GM21515 (cell line): ENCODE measurements around the gene POLN.
"Not testable (repeated sequence)": the region's sequence is repeated elsewhere in the genome, so short reads cannot be mapped to it uniquely, and the experiment has no call there.

Experiments used
- ATAC-seq: cut with Tn5 transposase; IDR thresholded peaks from one replicate; pipeline ENCODE4 v1.9.1; 2021; ENCODE audit not compliant: unreplicated experiment

The POLN gene

DNA sequence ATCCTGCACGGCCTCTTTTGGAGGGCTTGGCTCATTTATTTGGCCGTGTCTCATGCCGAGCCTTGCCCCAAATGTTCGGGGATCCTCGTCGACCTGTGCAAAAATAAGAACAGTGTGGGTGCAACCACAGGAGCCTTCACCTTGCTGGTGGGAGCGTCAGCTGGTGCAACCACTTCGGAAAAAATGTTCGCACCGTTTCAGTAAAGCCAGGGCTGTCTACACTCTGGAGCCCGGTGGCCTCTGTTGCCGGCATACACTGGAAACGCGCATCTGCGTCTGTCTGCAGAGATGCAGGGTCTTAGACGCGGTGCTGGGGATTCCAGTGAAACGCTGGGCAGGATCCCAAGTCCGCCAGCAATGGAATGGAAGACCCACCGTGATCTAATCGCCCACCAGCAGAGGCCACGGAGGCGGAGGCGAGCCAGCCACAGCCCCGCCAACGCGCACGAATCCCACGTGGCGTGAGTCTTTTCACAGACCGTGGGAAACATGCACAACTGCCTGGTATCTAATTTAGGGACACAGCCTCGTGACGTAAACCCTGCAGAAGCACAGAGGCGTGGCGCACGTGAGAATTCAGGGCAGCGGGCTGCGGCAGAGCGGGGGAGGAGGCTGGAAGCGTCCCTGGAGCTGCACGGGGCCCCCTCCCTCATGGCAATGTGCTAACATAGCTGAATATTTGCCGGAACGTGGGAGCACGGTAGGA, 33.8 kb upstream of the POLN start:
- ATAC-seq = no peak

DNA sequence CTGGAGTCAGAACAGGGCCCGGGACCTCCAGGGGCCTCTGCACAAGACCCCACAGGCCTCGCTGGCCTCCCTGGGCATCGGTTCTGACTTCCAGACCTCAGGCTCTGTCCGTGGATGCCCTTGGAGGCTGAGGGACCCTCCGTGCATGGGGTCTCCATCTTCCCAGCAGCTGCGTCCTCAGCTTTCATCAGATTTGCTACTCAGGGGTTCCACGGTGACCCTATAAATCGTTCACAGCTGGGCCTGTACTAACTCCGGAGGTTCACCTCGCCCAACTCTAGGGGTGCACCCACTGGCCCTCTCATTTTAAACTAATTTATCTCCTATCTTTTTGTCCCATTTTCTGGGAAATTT, 33.1 kb upstream of the POLN start:
- not testable (repeated sequence) for ATAC-seq

DNA sequence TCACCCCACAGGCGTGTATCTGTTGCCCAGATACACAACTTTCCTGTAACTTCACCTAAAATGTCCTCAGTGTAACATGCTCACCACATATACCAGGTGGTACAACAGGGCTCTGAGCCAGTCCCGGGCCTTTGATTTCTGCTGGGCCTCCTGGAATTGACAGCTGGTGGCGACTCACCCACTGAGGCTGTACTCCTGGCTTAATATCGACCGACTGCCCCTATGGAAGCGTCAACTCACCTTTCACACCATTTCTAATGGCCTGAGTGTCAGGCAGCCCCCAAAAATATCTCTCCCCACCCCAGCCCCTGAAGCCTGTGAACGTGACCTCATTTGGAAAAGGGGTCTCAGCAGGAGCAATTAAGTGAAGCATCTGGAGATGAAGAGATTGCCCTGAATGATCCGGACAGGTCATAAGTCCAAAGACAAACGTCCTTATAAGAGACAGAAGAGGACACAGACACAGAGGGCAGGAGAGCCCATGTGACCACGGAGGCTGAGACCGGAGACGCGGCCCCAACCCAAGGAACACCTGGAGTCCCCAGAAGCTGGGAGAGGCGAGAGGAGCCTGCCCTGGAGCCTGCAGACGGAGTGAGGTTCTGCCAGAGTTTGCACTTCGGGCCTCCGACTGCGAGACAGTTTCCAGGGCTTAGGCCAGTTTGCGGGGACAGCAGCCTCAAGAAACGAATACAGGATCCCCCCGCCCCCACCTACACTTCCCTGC, 32.6 kb upstream of the POLN start:
- ATAC-seq = no peak

DNA sequence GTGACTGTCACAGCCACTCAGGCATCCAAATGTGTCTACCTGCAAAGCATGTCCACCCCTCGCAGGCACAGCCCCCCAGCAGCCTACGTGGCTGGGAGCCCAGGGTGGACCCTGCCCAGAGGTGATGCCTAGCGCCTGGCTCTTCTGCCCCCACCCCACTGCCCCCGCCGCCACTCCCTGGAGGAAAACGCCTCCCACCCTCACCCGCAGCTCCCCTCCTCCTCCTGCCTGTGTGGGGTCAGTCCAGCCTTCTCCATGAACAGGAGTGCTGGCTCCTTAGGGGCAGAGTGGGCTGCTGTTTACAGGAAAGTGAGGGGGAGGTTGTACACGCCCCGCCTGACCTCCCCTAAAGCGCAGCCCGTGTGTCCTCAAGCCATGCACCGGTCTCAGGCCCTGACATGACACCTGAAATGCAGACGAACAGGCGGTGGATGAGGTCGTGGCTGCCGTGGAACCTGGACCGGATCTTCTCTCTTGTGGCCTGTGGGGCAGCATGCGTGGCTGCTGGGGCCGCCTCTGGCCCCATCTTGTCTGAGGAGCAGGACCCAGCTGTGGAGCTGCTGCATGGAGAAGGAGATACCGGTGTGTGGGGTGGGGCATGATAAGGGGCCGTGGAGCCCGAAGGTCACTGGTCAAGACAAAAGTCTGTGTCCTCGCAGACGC, 31.9 kb upstream of the POLN start:
- ATAC-seq = no peak

DNA sequence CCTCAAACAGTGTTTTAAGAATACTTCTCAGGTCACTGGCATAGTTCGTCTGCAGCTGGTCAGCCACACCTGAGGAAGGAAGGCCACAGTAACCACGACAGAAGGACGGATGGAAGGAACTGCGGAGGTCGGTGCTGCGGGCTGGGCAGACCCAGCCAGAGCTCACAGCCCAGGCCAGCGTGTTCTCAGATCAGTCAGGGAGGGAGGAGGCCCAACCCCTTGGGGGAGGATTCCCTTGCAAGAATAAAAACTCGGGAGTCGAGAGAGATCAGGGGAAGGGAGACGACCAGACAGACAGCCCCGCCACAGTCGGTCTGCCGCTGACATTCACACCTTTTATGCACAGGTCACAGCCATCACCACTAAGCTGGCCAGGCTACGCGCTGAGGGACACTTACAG, 31.3 kb upstream of the POLN start:
- no peak for ATAC-seq

DNA sequence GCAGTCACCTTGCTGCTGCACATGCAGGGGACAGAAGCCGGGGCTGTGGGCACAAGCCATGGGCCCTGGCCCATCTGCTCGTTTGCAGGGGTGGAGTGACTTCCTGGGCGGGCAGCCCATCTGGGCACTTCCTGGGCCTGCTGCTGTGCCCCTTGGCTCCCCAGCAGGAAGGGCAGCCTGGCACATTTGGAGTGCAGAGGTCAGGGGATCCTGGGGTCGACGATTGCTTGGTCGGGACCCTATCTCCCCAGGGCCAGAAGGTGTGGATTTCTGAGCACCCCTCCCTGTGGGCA, 30.9 kb upstream of the POLN start:
- ATAC-seq = no peak

DNA sequence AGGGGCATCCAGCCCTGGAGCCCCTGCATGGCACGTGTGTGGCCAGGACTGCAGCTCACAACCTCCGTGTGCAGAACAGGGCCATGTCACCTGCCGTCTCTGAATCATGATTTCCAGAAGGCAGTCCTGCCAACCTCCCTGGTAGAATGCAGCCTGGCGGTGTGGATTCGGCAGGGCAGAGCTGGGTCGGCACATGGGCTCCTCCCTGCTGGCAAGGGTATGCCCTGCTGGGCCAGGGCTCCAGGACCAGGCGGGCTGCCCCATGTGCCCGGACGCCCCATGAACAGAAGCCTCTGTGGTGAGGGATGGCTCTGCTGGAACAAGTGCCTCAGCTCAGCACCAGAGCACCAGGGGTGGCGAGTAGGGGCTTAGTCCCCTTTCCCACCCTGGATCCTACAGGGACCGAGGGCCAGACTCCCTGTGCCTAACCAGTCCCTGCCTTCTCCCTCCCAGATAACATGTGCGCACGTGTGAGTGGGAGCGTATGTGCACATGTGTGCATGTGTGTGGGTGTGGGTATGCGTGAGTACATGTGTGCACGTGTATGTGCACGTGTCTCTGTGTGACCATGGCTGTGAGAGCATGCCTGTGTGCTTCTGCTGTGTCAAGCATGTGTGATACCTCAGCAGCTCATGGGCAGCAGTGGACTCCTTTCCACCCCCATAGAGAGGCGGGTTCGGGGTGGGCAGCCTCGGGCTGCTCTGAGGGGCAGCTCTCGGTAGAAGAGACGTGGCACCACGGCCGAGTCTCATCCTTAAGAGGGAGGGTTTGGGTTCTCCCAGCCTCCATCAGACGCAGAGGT, 30.3 kb upstream of the POLN start:
- ATAC-seq = no peak

DNA sequence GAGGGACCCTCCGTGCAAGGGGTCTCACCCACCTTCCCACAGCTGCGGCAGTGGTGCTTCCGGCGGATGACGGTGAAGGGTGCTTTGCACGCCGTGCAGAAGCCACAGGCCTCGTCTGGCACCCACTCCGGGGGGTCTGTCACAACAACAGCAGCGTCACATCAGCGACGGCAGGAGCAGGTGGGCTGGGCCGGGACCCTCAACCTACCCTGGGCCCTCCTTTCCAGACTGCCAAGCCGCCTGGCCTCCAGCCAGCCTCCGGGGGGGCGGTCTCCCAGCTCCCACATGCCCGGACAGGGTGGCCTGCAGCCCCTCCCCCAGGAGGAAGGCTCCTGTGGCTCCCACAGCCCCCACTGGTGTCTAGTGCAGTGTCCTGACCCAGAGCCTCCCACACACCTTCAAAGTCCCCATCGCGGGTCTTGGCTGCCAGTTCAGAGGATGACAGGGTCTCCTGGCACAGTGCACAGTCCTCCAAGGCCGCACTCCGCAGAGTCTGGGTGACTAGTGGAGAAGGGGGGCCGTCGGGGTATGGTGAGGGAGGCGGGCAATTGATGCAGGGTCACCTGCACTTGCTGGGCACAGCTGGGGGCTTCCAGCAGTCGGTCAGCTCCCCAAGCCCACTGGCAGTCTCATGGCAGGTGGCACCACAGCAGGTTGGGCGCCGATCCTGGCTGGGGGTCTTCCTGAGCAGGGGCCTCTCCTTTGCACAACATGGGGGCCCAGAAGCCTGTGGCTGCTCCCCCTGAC, 29.5 kb upstream of the POLN start:
- no peak for ATAC-seq

DNA sequence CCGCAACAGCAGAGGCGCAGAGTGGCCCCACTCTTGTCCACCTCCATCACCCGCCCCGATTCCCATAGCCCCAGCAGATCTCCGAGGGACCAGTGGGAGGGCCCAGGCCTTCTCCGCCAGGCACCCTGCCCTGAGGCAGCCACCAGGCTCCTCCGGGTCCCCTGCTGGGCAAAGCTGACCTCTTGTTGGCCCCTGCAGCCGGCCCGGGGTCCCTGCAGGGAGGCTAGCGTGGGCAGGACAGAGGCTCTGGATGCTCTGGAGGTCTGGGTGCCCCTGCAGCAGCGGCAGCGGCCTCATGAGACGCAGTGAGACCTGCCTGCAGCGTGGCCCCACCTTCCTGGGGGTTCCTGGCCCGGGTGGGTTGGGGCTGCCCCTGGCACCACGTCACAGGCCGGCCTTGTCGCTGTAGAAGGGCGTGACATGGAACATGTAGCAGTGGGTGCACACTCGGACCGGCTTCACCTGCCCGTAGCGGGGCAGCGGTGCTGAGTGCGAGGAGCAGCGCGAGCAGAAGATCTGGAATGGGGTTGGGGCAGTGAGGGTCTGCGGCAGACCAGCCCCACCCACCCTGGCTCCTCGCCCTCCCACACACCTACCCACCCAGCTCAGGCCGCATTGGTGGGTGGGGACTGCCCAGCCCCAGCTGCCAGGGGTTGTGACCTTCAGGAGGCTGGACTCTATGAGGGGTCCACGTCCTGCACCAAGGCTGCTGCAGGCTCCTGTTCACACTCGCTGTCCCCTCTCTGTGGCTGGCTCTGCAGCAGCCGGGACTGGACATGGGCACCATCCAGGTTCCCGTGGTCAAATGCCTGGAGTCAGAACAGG, 28.6 kb upstream of the POLN start:
- no peak for ATAC-seq

DNA sequence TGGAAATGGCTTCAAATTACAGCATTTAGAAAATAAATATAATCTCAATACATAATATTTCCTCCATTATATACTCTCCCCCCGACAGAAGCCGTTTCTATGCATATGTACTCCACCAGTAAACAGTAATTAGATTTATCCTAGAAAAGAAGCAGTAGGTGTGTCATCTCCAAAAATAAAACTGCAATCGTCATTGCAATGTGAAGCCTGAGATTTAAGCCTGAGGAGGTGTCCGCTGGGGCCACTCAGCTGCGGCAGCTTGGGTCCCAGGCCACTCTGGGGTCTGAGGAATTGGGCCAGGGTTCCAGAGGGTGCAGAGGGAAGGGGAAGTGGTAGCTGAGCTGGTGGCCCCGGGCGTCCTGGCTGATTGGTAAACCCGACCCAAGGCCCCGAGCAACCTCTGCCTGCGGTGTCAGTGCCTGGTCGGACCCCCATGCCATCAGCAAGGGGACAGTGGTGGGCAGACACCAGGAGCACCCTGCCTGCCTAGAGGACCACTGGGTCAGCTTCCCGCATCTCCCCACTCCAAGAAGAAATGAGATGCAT, 27.8 kb upstream of the POLN start:
- ATAC-seq = no peak

DNA sequence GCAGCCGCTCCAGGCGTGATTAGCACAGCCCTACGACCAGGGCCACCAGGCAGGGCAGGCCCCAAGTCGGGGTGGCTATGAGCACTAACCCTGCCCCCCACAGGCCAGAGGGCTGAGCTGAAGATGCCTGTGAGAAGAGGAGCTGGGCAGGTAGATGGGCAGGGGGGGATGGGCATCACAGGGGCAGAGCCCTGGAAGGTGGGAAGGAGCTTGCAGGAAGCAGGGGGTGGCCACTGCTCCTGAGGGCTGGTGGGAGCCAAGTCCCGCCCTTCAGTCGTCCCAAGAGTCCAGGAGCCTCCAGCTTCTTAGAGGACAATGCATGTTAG, 27.2 kb upstream of the POLN start:
- ATAC-seq = no peak

DNA sequence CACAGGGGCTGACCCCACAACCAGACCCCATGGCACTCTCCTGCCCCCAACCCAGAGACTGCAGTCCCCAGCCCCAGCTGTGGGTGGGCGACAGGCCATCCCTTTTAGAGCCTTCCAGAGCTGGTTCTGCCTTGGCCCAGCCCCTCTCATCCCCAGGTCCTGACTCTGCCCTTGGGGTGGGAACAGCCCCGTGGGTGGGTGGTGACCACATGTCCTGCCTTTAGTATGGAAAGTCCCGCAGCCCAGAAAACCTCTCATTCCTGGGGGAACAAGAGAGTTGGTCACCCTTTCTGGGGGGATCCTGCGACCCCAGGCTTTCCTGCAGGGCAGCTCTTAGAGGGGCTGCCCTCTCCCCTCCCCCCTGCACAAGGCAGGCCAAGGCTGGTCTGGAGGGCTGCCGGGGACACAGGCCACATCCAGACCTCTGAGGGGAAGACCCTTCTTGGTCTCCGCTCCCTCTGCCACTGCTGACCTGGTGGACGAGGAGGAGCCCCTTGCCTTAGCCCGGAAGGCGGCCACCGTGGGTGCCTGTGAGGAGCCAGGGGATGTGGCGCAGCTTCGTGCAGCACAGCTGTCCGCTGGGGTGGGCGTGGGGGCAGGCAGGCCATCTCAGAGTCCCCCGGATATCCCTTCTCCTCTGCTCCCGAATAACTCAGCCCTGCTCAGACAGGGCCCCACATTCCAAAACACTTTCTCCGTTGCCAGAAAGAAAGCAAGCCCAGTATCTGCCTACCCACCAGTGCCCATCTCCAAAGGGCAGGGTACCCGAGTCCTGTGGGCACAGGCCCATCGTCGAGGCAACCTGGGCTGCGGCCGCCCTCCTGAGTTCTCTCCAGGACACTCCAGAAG, 26.7 kb upstream of the POLN start:
- ATAC-seq = no peak

DNA sequence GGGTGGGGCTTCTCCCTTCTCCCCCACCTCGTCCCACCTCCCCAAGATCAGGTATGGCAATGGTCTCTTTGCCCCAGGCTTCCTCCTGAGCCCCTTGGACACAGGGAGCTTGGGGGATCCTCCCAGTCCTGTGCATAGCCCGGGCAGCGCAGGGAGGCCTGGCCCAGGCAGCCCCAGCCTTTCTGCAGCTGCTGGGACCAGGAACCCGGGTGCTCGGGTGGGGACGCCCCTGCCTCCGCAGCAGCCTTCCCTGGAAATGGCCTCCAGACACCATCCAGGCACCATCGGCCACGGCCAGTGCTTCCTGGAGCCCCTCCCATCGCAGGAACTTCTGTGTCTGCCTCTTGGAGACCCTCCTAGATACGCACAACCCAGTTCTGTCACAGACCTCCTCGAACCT, 25.9 kb upstream of the POLN start:
- no peak for ATAC-seq

DNA sequence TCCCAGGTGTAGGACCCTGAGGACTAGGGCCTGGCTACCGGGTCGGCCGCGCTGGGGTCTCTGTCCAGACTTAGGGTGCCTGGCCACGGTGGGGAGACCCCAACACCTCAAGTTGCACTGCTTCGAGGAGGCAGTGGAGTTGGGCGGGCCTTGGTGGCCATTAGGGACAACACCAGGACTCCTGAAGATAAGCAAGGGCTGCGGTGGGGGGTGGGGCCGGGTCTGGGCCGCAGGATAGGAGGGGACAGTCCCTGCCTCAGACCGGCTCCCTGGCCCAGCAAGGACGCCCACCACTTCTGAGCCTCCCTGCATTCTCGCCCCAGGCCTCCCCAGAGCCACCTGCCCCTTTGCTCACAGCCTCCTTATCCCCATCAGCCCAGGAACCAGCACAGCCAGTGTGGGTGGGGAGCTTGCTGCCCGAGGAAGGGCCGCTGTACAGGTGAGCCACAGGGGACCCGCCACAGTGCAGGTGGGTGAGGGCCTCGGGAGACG, 25.4 kb upstream of the POLN start:
- no peak for ATAC-seq

DNA sequence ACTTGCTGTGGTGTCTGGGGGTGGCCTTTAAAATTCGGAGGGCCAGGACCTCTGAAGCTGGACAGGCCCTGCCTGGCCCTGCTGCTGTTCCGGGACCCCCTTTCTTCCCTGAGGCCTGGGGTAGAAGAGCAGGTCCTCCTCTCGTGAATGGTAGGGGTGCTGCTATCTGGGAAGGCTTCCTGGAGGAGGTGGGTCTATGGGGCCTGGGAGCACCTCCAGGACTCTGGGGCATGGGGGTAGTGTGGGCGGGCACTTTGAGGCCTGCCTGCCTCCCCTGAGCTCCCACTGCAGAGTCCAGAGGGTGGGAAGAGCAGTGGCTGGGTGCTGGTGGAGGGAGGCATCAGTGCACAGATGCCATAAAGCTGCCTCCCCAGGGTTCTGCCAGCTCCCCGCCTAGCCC, 24.9 kb upstream of the POLN start:
- no peak for ATAC-seq

DNA sequence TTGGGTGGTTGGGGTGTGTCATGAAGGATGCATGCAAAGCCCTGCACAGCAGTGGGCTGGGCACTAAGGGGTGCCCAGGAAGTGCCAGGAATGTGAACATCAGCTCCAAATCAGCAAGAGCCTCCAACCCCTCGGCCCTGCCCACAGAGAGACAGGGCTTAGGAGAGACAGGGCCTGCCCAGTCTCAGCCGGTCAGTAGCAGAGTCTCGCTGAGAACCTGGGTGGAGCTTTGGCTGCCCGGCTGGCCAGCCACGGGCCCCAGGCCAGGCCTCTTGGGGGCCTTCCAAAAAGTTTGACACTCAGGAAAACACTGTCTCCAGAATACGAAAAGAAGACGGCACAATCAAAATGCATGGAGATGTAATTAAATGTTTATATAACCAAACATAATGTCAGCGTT, 24.3 kb upstream of the POLN start:
- no peak for ATAC-seq

DNA sequence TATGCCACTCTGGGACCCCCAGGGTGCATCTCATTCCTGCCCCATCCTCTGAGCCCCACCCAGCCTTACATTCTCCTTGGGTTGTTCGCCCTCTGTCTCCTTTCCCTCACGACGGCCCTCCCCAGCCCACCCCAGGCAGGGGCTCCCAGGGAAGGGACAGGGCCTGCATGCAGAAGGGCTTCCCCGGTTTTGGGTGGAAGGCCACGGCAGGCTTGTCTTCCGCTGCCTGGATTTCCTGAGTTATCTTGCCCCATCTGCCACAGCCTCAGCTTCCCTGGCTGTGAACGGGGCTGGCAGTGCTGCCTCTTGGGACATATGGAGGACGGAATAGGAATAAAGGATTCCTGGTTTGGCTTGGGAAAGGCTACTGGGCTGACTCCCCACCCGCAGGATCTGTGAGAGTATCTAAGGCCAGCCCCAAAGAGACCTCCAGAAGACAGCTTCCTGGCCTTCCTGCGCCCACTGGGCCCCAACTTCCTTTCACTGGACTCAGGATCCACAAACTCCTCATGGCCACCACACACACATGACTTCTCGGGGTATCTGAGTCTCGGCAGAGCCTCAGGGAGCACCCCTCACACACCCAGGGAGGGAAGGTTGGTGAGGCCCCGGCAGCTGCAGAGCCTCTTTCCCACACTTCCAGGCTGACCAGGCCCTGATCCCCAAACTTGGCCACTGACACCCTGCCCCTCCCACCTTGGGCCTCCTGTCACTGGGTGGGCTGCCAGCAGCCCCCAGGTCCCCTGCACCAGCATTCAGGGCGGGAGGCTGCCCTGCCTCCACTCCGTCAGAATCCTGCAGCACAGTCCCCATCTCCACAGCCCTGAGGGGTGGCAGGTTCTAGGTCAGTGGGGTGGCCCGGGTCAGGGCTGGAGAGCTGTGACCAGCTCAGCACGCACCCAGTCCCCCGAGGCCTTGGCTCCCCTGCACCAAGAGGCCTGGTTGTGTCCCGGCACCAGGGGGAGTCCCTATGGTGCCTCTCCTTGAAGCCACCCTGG, 23.5 kb upstream of the POLN start:
- ATAC-seq = no peak
